Osteoblast (primary cell): ENCODE data around the gene CD79A. TPM values are rescaled to one million over a fixed set of nuclear protein-coding genes. Genes with fewer than 3 reads are reported as not detected.

ENCODE experiments used
- DNase-seq: peaks from one replicate; pipeline ENCODE4 v3.0.0; 2011; ENCODE audit warnings: low spot score, mixed read lengths; ENCODE audit not compliant: insufficient read length; ENCODE audit errors: missing footprints
- H2AFZ ChIP-seq: 2 replicates; pipeline ENCODE4 v1.6.0; 2011; ENCODE audit warnings: mild to moderate bottlenecking, low read length
- H3K27ac ChIP-seq: 2 replicates; pipeline ENCODE4 v1.5.1; 2011; ENCODE audit warnings: mild to moderate bottlenecking, low read depth, low read length, moderate library complexity
- H3K27me3 ChIP-seq: 2 replicates; pipeline ENCODE4 v1.6.0; 2012; ENCODE audit warnings: mild to moderate bottlenecking, control low read depth, inconsistent platforms, low read length, moderate library complexity; ENCODE audit not compliant: insufficient read depth
- H3K36me3 ChIP-seq: 2 replicates; pipeline ENCODE4 v1.5.1; 2011; ENCODE audit warnings: mild to moderate bottlenecking, low read length, control low read depth, moderate library complexity; ENCODE audit not compliant: insufficient read depth
- H3K4me1 ChIP-seq: 2 replicates; pipeline ENCODE4 v1.5.1; 2011; ENCODE audit warnings: mild to moderate bottlenecking, low read length, control low read depth, moderate library complexity; ENCODE audit not compliant: insufficient read depth
- H3K4me2 ChIP-seq: 2 replicates; pipeline ENCODE4 v1.6.0; 2011; ENCODE audit warnings: mild to moderate bottlenecking, low read length; ENCODE audit not compliant: insufficient read depth
- H3K4me3 ChIP-seq: fragments of 200-600 bp; sonication (generic); 3 replicates; pipeline ENCODE4 v1.5.1; 2012; ENCODE audit warnings: mild to moderate bottlenecking, low read length, inconsistent platforms; ENCODE audit not compliant: insufficient read depth
- H3K79me2 ChIP-seq: 2 replicates; pipeline ENCODE4 v1.6.0; 2012; ENCODE audit warnings: mild to moderate bottlenecking, low read length, control low read depth, inconsistent platforms; ENCODE audit not compliant: insufficient read depth
- H3K9me3 ChIP-seq: 2 replicates; pipeline ENCODE4 v1.5.1; 2011; ENCODE audit warnings: low read depth, low read length, control low read depth
- H4K20me1 ChIP-seq: 2 replicates; pipeline ENCODE4 v1.6.0; 2012; ENCODE audit warnings: mild to moderate bottlenecking, low read length, control low read depth; ENCODE audit not compliant: insufficient read depth
- CTCF ChIP-seq: IDR thresholded peaks from 2 replicates; pipeline ENCODE4 v1.5.1; 2011; ENCODE audit warnings: mild to moderate bottlenecking, low read depth, low read length, moderate library complexity; ENCODE audit errors: extremely low read depth
- total RNA-seq: library from RNA; depleted of rRNA; stranded (reverse); fragments of >200 nt; gene quantifications from 2 replicates; pipeline ENCODE4 v1.2.3, GENCODE V29; 2012

Gene CD79A
- total RNA-seq, 1 donor: 0.36 TPM

DNA sequence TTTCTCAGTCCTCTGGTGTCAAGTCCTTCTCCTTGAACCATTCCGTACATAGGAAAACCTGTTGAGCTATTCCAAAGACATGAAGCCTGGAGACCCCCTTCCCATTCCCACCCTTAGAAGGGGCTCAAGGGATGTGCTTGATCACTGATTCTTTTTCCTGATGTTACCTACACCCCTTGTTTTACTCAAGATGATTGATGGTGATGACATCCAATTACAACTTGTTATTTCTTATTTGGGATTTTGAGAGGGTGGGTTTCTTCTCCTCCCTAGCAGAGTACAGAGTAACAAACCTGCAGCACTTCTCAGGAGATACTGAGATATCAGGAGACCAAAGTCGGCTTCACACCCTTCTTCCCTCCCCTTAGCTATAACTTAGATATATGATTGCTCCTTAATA lies 23.7 kb upstream of the CD79A start:
- Histone ChIP-seq H3K27me3 (peaks cover 55% of the 10 kb centered on the region), H3K4me3 (no peak overlapping the region), H4K20me1 (no peaks in the 10 kb centered on the region), H3K79me2 (no peaks in the 10 kb centered on the region), H3K36me3 (no peaks in the 10 kb centered on the region), H3K4me2 (no peak overlapping the region), H3K9me3 (no peaks in the 10 kb centered on the region), H2AFZ (no peak overlapping the region), H3K4me1 (no peaks in the 10 kb centered on the region), H3K27ac (no peak overlapping the region)
- no peak for TF ChIP-seq CTCF
- DNase-seq: no peak

DNA sequence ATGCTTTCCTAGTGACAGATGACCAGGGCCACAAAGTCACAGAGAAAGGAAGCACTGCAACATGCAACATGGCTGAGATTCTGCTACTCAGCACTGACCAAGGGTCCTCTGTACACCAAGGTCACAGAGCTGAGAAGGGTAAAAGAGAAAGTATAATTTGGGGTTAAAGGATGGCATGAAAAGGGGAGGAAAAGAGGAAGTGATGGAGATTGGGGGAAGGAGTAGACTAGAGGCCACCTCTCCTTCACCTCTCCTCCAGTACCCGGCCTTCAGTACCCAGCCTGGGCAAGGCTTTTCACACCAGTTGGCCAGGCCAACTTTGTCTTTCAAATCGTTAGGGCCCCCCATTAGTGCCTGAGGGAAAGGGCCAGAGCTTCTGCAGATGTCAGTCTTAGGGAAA lies 23.3 kb upstream of the CD79A start:
- no peak overlapping the region for H3K4me3 ChIP-seq
- H3K4me2 ChIP-seq: no peak overlapping the region
- H3K79me2 ChIP-seq: no peaks in the 10 kb centered on the region
- H4K20me1 ChIP-seq: no peaks in the 10 kb centered on the region
- TF ChIP-seq CTCF: no peak
- H2AFZ ChIP-seq: no peak overlapping the region
- no peak for DNase-seq
- H3K27me3 ChIP-seq: peaks cover 53% of the 10 kb centered on the region
- no peak overlapping the region for H3K27ac ChIP-seq
- no peaks in the 10 kb centered on the region for H3K4me1 ChIP-seq
- H3K9me3 ChIP-seq: no peaks in the 10 kb centered on the region
- no peaks in the 10 kb centered on the region for H3K36me3 ChIP-seq

- peaks cover 35% of the 10 kb centered on the region for H3K36me3 ChIP-seq
- TF ChIP-seq CTCF: no peak
- H3K27me3 ChIP-seq: peaks cover 14% of the 10 kb centered on the region
- H3K79me2 ChIP-seq: peaks cover 42% of the 10 kb centered on the region
- H3K9me3 ChIP-seq: no peaks in the 10 kb centered on the region
- H3K4me3 ChIP-seq: peak overlapping the region; percentile 93
- H3K4me2 ChIP-seq: peak overlapping the region; percentile 92
- peaks cover 31% of the 10 kb centered on the region for H4K20me1 ChIP-seq
- H2AFZ ChIP-seq: peak overlapping the region; percentile 60
- peaks cover 25% of the 10 kb centered on the region for H3K4me1 ChIP-seq
- DNase-seq: no peak
- H3K27ac ChIP-seq: no peak overlapping the region
These were observed 17.9 kb upstream of the CD79A start for GRCh38 chr19:41859213-41859617.

GRCh38 chr19:41859618-41860418 lies 17.3 kb upstream of the CD79A start, which contains the start of gene RPS19:
Gene RPS19, plus strand, starts transcription at chr19:41860255. Its CDS starts 520 bp downstream, at chr19:41860775.
- peak within 1 kb of the TSS; percentile 95 for H3K27ac ChIP-seq
- peaks cover 48% of the 10 kb centered on the region for H3K79me2 ChIP-seq
- peaks cover 28% of the 10 kb centered on the region for H3K4me1 ChIP-seq
- TF ChIP-seq CTCF: peak; percentile 56
- H4K20me1 ChIP-seq: peaks cover 37% of the 10 kb centered on the region
- H3K9me3 ChIP-seq: no peaks in the 10 kb centered on the region
- peak; percentile 99 for DNase-seq
- peak within 1 kb of the TSS; percentile 97 for H2AFZ ChIP-seq
- peaks cover 8% of the 10 kb centered on the region for H3K27me3 ChIP-seq
- H3K36me3 ChIP-seq: peaks cover 41% of the 10 kb centered on the region
- peak within 1 kb of the TSS; percentile 97 for H3K4me2 ChIP-seq
- peak within 1 kb of the TSS; percentile 93 for H3K4me3 ChIP-seq
